ENCODE measurements around the gene MYO5A. TPM values are rescaled to one million over a fixed set of nuclear protein-coding genes. Genes with fewer than 3 reads are reported as not detected.
"Not testable (repeated sequence)": the region's sequence is repeated elsewhere in the genome, so short reads cannot be mapped to it uniquely, and the experiment has no call there.

The MYO5A gene
- polyA plus RNA-seq (ENCODE audit: insufficient read length in 3 of 3) = 1 to 10 TPM; 7.9 to 8.9 (median 8.0) TPM

DNA sequence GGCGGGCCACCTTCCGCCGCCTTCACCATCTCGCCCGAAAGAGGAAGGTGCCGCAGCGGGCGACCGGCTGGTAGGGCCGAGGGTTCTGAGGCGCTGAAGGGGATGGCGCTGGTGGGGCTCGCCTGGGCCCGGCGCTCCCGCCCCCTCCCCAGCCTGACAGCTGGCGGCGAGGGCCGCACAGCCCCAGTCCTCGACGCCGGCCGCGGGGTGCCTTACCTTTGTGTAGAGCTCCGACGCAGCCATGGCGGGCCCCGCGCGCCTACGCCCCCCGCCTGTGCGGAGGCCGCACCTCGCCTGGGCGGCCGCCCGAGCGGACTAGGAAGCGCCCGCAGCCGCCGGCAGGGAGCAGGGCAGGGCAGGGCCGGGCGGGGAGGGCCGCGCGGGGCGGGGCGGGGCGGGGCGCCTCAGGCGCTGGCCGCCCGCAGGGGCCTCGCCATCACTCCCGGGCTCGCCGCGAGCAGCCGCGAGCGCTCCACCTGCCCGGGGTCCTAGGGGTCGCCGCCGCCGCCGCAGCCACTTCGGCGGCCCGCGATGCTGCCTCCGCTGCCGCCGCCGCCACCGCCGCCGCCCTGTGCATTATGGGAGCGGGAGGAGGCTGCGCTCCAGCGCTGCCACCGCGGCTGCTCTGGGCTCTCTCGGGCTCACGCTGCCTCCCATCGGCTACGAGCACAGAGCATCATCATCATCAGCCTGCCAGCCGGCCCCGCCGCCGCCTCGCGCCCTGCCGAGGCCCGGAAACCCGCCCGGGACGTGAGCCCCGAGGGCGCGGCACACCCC, at the start of gene MYO5A:
Gene MYO5A, minus strand, starts transcription at position 317 of the 777 bp plus-strand sequence. Its CDS starts 74 bp downstream, at position 243.
- DNase-seq (ENCODE audit: low read depth in 3 of 3, low spot score in 2 of 3) = no peak

GRCh38 chr15:52576692-52577091, 48.0 kb upstream of the MYO5A start:
- no peak for DNase-seq (ENCODE audit: low read depth in 3 of 3, low spot score in 2 of 3)

DNA sequence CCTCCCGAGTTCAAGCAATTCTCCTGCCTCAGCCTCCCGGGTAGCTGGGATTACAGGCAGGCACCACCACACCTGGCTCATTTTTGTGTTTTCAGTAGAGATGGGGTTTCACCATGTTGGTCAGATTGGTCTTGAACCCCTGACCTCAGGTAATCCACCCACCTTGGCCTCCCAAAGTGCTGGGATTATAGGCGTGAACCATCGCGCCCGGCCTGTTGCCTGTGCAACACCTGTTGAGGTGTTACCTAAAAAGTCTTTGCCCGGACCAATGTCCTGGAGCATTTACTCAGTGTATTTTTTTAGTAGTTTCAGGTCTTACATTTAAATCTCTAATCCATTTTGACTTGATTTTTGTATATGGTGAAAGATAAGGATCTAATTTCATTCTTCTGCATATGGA, 46.9 kb upstream of the MYO5A start:
- DNase-seq (ENCODE audit: low read depth in 3 of 3, low spot score in 2 of 3) = not testable (repeated sequence)

DNA sequence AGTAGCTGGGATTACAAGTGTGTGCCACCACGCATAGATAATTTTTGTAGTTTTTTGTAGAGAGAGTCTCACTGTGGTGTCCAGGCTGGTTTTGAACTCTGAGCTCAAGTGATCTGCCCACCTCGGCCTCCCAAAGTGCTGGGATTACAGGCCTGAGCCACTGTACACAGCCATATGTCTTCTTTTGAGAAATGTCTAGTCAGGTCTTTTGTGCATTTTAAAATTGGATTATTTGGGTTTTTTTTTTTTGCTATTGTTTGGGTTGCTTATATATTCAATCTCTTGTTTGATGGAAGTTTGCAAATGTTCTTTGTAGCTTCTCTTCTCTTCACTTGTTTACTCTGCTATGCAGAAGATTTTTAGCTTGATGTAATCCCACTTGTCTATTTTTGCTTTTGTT, 46.4 kb upstream of the MYO5A start:
- DNase-seq (ENCODE audit: low read depth in 3 of 3, low spot score in 2 of 3) = no peak

DNA sequence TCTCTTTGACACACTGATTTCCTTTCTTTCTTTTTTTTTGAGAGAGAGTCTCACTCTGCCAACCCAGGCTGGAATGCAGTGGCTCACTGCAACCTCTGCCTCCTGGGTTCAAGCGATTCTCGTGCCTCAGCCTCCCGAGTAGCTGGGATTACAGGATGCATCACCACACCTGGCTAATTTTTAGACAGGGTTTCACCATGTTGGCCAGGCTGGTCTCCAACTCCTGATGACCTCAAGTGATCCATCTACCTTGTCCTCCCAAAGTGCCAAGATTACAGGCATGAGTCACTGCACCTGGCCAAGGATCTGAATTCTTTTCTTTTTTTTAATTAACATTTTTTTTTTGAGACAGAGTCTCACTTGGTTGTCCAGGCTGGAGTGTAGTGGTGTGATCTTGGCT, 45.9 kb upstream of the MYO5A start:
- DNase-seq (ENCODE audit: low read depth in 3 of 3, low spot score in 2 of 3) = not testable (repeated sequence)

DNA sequence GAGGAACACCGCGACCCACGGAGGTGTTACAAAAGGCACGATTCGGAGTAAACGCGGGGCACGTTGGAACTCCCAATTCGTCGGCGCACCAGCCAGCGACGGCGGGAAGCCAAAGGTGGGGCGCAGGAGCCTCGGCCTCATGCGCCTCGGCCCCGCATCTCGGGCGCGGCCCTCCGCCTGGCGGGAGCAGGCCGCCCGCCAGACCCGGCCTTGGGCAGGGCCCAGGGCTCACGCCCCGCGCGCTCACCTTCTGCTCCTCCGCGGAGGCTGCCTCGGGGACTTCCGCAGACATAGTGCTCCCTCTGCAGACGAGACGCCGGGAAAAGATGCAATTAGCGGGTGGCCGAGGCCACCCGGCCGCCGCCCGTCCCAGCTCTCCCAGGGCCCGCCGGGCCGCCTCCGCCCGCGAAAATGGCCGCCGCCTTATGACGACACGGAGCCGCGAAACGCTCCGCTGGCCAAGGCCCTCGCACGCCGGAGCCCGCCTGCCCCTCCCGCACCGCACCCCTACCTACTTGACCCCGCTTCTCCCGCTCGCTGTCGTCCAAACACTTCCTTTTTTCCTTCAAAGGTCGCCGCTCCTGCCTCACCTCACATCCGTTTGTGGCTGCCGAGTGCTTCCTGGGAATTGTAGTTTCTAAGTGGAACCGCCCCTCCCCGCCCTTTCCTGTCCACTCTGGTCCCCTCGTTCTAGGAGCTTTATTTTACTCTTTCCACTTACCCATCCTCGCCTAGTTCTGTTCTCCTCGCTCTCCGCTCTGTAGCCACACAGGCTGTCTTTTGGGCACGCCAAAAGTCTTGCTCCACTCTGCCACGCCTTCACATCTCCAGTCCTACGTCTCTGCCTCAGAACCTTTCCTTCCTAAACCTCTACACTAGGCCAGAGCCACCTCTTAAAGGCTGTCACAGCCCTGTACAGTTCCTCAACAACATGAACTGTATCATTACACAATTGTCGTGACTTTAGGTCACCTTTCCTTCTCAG, 40.2 kb upstream of the MYO5A start, which contains the start of gene ARPP19:
Gene ARPP19, minus strand, starts transcription at position 430 of the 985 bp plus-strand sequence. Its CDS starts 138 bp downstream, at position 292.
- DNase-seq (ENCODE audit: low read depth in 3 of 3, low spot score in 2 of 3) = peak; percentile 64 to 79 (median 75)

- peak; percentile 30 to 54 (median 51) for DNase-seq (ENCODE audit: low read depth in 3 of 3, low spot score in 2 of 3)
These were observed 39.4 kb upstream of the MYO5A start for GRCh38 chr15:52567871-52568600.

- no peak for DNase-seq (ENCODE audit: low read depth in 3 of 3, low spot score in 2 of 3)
These were observed 38.2 kb upstream of the MYO5A start for GRCh38 chr15:52566889-52567288.

GRCh38 chr15:52565417-52566358, 37.0 kb upstream of the MYO5A start:
- DNase-seq (ENCODE audit: low read depth in 3 of 3, low spot score in 2 of 3) = not testable (repeated sequence)

DNA sequence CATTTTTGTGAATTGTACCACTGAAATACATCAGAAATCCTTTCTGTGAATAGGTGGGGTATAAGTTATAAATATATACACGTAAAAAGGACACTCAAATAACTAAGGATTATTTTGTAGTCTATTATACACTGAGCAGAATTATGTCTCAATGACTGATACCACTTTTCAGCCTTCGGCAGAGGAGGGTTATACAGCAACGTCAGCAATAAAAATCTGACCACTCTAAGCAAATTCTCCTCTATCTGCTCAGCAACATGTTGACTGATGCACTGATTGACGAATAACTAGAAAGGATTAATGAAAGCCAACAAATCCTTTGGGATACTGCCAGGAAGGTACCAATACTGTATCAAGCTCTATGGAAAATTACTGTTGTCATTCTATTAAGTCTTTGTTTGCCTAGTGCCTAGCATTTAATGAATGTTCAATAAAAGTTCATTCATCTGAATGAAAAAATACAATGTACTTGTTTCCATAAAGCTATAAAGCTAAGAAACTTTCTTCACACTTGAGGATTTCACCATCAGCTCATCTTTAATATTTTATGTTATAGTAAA, 34.9 kb upstream of the MYO5A start:
- no peak for DNase-seq (ENCODE audit: low read depth in 3 of 3, low spot score in 2 of 3)

DNA sequence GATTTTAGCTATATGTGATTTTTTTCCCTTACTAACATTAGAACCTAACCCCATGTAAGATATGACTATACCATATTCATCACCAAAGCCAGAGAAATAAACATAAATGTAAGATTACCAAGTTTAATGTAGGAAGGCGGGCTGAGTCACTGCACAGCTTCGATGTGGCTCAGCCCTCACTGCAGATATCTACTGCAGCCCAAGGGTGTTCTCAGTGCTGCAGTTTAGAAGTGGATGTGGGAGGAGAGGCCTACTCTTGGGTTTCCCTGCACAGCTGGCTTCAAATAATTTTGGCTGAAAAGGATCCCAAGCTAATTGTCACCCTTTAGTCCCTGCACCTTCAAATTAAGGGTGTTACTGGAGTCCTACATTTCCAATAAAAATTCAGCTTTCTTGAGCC, 30.9 kb upstream of the MYO5A start:
- no peak for DNase-seq (ENCODE audit: low read depth in 3 of 3, low spot score in 2 of 3)

DNA sequence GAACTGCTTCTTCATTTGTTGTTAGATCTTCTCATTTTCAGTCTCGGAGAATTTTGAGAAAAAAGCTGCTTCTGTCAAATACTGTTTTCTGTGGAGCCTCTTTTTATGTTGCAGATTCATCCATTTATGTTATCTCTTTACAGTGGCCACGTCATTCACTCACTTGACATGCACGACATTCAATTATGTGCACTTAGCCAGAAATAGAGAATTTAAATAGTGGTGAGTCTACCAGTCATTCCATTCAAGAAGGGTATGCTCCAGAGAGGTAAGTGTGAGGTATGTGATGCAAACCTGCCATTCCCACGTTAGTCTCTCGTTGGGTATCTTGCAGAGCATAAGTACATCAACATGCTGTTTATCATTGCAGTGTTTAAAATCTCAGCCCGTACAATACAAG, 30.3 kb upstream of the MYO5A start:
- DNase-seq (ENCODE audit: low read depth in 3 of 3, low spot score in 2 of 3) = no peak

GRCh38 chr15:52558196-52558595, 29.5 kb upstream of the MYO5A start:
- no peak for DNase-seq (ENCODE audit: low read depth in 3 of 3, low spot score in 2 of 3)

GRCh38 chr15:52557274-52557641, 28.6 kb upstream of the MYO5A start:
- DNase-seq (ENCODE audit: low read depth in 3 of 3, low spot score in 2 of 3) = no peak

- DNase-seq (ENCODE audit: low read depth in 3 of 3, low spot score in 2 of 3) = no peak
These were observed 28.0 kb upstream of the MYO5A start for GRCh38 chr15:52556524-52557273.

DNA sequence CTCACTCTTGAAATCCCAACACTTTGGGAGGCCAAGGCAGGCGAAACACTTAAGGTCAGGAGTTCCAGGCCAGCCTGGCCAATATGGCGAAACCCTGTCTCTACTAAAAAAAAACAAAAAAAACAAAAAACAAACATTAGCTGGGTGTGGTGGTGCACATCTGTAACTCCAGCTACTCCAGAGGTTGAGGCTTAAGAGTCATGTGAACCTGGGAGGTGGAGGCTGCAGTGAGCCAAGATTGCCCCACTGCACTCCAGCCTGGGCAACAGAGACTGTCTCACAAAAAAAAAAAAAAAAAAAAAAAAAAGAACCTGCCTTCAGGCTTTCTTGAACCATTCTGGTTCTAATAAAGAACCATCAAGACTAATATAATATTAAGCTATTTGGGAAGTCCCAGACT, 23.6 kb upstream of the MYO5A start:
- DNase-seq (ENCODE audit: low read depth in 3 of 3, low spot score in 2 of 3) = no peak

DNA sequence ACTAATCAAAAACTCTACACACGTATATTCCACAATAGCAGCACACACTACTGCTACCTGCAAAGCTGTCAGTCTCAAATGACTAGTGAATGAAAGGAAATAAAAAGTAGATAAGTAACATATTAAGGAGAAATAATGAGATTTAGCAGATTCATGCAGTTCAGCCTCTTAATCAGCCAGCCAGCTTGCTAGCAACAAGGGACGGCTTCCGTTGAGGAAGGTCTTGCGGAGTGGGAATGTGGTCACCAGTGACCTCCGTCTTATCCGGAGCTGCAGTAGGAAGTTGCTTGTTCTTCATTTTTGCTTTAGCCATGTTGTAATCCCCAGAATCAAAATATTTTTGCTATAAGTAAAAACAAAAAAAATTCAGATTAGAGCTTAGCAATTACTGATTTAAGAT, 23.1 kb upstream of the MYO5A start:
- DNase-seq (ENCODE audit: low read depth in 3 of 3, low spot score in 2 of 3) = no peak

DNA sequence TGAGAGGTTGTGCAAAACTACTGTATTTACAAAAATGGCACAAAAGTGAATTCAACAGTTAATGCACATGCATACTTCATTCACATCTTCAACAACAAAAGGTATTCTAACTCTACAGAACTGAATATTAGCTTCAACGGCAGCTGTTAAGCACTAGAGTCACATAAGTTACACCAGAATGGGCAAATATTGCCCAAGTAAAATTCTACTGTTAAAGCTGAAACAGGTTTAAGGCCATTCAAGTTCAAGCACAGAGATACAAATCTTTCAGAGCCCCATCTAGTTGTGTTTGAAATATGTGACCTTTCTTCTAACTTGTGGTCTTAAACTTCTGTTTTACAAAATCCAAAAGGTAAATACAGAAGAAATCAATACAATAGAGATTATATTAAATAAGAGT, 22.5 kb upstream of the MYO5A start:
- DNase-seq (ENCODE audit: low read depth in 3 of 3, low spot score in 2 of 3) = not testable (repeated sequence)

All from right renal cortex interstitium (tissue), 3 donors.